Epidermal melanocyte (primary cell): Measurements from ENCODE around the gene BCAS1.
A peak's percentile ranks its signal among the peaks of the same experiment; 100 is the strongest.

Experiments used
- DNase-seq: peaks from one replicate; pipeline ENCODE4 v3.0.0; 2011; ENCODE audit warnings: low spot score; ENCODE audit not compliant: insufficient read length

Gene BCAS1

GRCh38 chr20:53930651-53931504 is 139.5 kb downstream of the BCAS1 start:
- no peak for DNase-seq

- DNase-seq: no peak
Measured at GRCh38 chr20:53929974-53930650, 140.3 kb downstream of the BCAS1 start.

- no peak for DNase-seq
Measured at GRCh38 chr20:53929399-53929798, 141.0 kb downstream of the BCAS1 start.

GRCh38 chr20:53927990-53928389 is 142.4 kb downstream of the BCAS1 start:
- DNase-seq: no peak

GRCh38 chr20:53926428-53927028 is 143.9 kb downstream of the BCAS1 start:
- no peak for DNase-seq

- no peak for DNase-seq
Measured at GRCh38 chr20:53925651-53926401, 144.6 kb downstream of the BCAS1 start.

- no peak for DNase-seq
Measured at GRCh38 chr20:53923566-53924369, 146.6 kb downstream of the BCAS1 start.

GRCh38 chr20:53922901-53923314 is 147.5 kb downstream of the BCAS1 start:
- no peak for DNase-seq

GRCh38 chr20:53921443-53921973 is 148.9 kb downstream of the BCAS1 start:
- no peak for DNase-seq

GRCh38 chr20:53920647-53921245 is 149.6 kb downstream of the BCAS1 start:
- DNase-seq: no peak

- DNase-seq: no peak
Measured at GRCh38 chr20:53919886-53920285, 150.5 kb downstream of the BCAS1 start.

- DNase-seq: no peak
Measured at GRCh38 chr20:53918949-53919361, 151.4 kb downstream of the BCAS1 start.

- no peak for DNase-seq
Measured at GRCh38 chr20:53918020-53918311, 152.4 kb downstream of the BCAS1 start.

GRCh38 chr20:53917145-53918019 is 153.0 kb downstream of the BCAS1 start:
- DNase-seq: no peak

GRCh38 chr20:53916173-53916512 is 154.3 kb downstream of the BCAS1 start:
- DNase-seq: no peak

- peak; percentile 84 for DNase-seq
Measured at GRCh38 chr20:53915446-53916172, 154.8 kb downstream of the BCAS1 start.

- no peak for DNase-seq
Measured at GRCh38 chr20:53914781-53915445, 155.5 kb downstream of the BCAS1 start.

- DNase-seq: no peak
Measured at GRCh38 chr20:53914091-53914780, 156.2 kb downstream of the BCAS1 start.
